HG02981 (cell line): ENCODE measurements around the gene EFCAB11.

ENCODE experiments used
- ATAC-seq: cut with Tn5 transposase; IDR thresholded peaks from one replicate; pipeline ENCODE4 v1.9.1; 2021; ENCODE audit warnings: mild to moderate bottlenecking, moderate library complexity; ENCODE audit not compliant: unreplicated experiment

Gene EFCAB11

GRCh38 chr14:89954070-89955021, at the start of gene EFCAB11:
TSS of gene EFCAB11 (minus strand) at chr14:89954730. CDS start at chr14:89954660, 70 bp downstream.
- ATAC-seq, result peak; percentile 84

- no peak for ATAC-seq
Measured at GRCh38 chr14:90003526-90004307, 49.2 kb upstream of the EFCAB11 start.

- ATAC-seq, result no peak
Measured at GRCh38 chr14:90000935-90001334, 46.4 kb upstream of the EFCAB11 start.

GRCh38 chr14:89996963-89997362, 42.4 kb upstream of the EFCAB11 start:
- no peak for ATAC-seq

- no peak for ATAC-seq
Measured at GRCh38 chr14:89992273-89992672, 37.7 kb upstream of the EFCAB11 start.

GRCh38 chr14:89990623-89991275, 36.2 kb upstream of the EFCAB11 start:
- no peak for ATAC-seq

GRCh38 chr14:89990218-89990617, 35.7 kb upstream of the EFCAB11 start:
- ATAC-seq, result no peak

- ATAC-seq, result no peak
Measured at GRCh38 chr14:89988787-89989186, 34.3 kb upstream of the EFCAB11 start.

- ATAC-seq, result no peak
Measured at GRCh38 chr14:89987161-89987475, 32.6 kb upstream of the EFCAB11 start.

- ATAC-seq, result no peak
Measured at GRCh38 chr14:89986462-89987160, 32.1 kb upstream of the EFCAB11 start.

GRCh38 chr14:89983375-89983774, 28.8 kb upstream of the EFCAB11 start:
- no peak for ATAC-seq

- no peak for ATAC-seq
Measured at GRCh38 chr14:89978656-89979055, 24.1 kb upstream of the EFCAB11 start.

GRCh38 chr14:89977668-89978067, 23.1 kb upstream of the EFCAB11 start:
- no peak for ATAC-seq

- peak; percentile 61 for ATAC-seq
Measured at GRCh38 chr14:89973234-89973823, 18.8 kb upstream of the EFCAB11 start.

GRCh38 chr14:89965839-89966238, 11.3 kb upstream of the EFCAB11 start:
- ATAC-seq, result no peak

- no peak for ATAC-seq
Measured at GRCh38 chr14:89963288-89963978, 8.9 kb upstream of the EFCAB11 start.

GRCh38 chr14:89960914-89961313, 6.4 kb upstream of the EFCAB11 start:
- no peak for ATAC-seq

- no peak for ATAC-seq
Measured at GRCh38 chr14:89959853-89960445, 5.4 kb upstream of the EFCAB11 start.

- ATAC-seq, result no peak
Measured at GRCh38 chr14:89958966-89959365, 4.4 kb upstream of the EFCAB11 start.
